Endothelial cell (in vitro differentiated cells): ENCODE results near the gene SLC17A4. TPM values are rescaled to one million over a fixed set of nuclear protein-coding genes. Genes with fewer than 3 reads are reported as not detected.

Source experiments
- DNase-seq: peaks from one replicate; pipeline ENCODE4 v3.0.0; 2021; ENCODE audit warnings: low spot score
- H3K27ac Mint-ChIP-seq: one replicate; pipeline ENCODE4 v1.8.0; 2021; ENCODE audit warnings: mixed read lengths, inconsistent platforms; ENCODE audit not compliant: unreplicated experiment
- H3K27me3 Mint-ChIP-seq: one replicate; pipeline ENCODE4 v1.8.0; 2021; ENCODE audit warnings: mild to moderate bottlenecking, moderate library complexity, mixed read lengths, inconsistent platforms; ENCODE audit not compliant: unreplicated experiment
- H3K36me3 Mint-ChIP-seq: one replicate; pipeline ENCODE4 v1.8.0; 2021; ENCODE audit warnings: mild to moderate bottlenecking, low read depth, mixed read lengths, inconsistent platforms; ENCODE audit not compliant: unreplicated experiment
- H3K4me1 Mint-ChIP-seq: one replicate; pipeline ENCODE4 v1.8.0; 2021; ENCODE audit warnings: mild to moderate bottlenecking, mixed read lengths, inconsistent platforms; ENCODE audit not compliant: unreplicated experiment
- H3K4me3 Mint-ChIP-seq: one replicate; pipeline ENCODE4 v1.8.0; 2021; ENCODE audit warnings: mild to moderate bottlenecking, mixed read lengths, inconsistent platforms; ENCODE audit not compliant: unreplicated experiment
- H3K9me3 Mint-ChIP-seq: one replicate; pipeline ENCODE4 v1.8.0; 2021; ENCODE audit warnings: mixed read lengths, inconsistent platforms; ENCODE audit not compliant: unreplicated experiment
- total RNA-seq: library from RNA; stranded (reverse); fragmentation: NEBNext Ultra II Directional; extraction: Animal tissue kit (Norgen Biotek cat#: 25700); gene quantifications from one replicate; pipeline ENCODE4 v1.2.1, GENCODE V29; 2021; ENCODE audit not compliant: unreplicated experiment
- TF ChIP-seq, protein P1 (sequence below): fragments of 200-600 bp; sonication (generic); IDR thresholded peaks from one replicate; pipeline ENCODE4 v1.5.0; 2021; ENCODE audit warnings: antibody characterized with exemption; ENCODE audit not compliant: unreplicated experiment

Gene SLC17A4
- total RNA-seq, 1 donor from 2014 or later: not detected

DNA sequence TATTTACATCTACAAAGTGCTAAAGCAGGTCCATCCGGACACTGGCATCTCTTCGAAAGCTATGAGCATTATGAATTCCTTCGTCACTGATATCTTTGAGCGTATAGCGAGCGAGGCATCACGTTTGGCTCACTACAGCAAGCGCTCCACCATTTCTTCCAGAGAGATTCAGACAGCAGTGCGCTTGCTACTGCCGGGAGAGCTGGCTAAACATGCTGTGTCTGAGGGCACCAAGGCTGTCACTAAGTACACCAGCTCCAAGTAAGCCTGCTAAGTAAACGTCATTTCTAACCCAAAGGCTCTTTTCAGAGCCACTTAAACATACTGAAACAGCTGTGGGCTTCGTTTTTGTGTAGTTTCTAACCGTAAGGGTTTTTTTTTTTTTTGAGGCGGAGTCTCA, 27.5 kb upstream of the SLC17A4 start:
- Mint-ChIP-seq H3K4me3 (no peak overlapping the region), H3K36me3 (no peaks in the 10 kb centered on the region), H3K4me1 (no peaks in the 10 kb centered on the region), H3K9me3 (no peaks in the 10 kb centered on the region), H3K27ac (no peak overlapping the region), H3K27me3 (peaks cover 1% of the 10 kb centered on the region)
- TF ChIP-seq, protein P1, sequence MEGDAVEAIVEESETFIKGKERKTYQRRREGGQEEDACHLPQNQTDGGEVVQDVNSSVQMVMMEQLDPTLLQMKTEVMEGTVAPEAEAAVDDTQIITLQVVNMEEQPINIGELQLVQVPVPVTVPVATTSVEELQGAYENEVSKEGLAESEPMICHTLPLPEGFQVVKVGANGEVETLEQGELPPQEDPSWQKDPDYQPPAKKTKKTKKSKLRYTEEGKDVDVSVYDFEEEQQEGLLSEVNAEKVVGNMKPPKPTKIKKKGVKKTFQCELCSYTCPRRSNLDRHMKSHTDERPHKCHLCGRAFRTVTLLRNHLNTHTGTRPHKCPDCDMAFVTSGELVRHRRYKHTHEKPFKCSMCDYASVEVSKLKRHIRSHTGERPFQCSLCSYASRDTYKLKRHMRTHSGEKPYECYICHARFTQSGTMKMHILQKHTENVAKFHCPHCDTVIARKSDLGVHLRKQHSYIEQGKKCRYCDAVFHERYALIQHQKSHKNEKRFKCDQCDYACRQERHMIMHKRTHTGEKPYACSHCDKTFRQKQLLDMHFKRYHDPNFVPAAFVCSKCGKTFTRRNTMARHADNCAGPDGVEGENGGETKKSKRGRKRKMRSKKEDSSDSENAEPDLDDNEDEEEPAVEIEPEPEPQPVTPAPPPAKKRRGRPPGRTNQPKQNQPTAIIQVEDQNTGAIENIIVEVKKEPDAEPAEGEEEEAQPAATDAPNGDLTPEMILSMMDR: no peak
- no peak for DNase-seq

DNA sequence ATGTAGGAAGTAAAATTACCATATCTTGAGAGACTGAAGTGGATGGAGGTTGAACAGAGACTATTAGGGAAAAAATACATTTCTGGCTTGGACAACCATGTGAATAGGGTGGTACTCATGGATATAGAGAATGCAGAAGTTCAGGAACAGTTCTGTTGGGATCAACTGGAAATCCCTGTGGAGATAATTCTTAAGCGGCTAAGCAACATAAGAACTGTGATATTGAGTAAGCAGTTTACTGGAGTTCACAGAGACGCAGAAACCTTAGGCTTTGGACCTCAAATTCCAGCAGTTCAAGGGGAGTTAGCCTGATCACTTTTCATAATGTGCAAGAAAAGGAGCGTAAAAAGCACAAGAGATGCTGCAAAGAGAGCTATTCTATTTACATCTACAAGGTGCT, 23.6 kb upstream of the SLC17A4 start:
- Mint-ChIP-seq H3K27me3 (peaks cover 1% of the 10 kb centered on the region), H3K9me3 (no peaks in the 10 kb centered on the region), H3K27ac (no peak overlapping the region), H3K4me3 (no peak overlapping the region), H3K4me1 (no peaks in the 10 kb centered on the region), H3K36me3 (no peaks in the 10 kb centered on the region)
- TF ChIP-seq, protein P1: no peak
- no peak for DNase-seq

DNA sequence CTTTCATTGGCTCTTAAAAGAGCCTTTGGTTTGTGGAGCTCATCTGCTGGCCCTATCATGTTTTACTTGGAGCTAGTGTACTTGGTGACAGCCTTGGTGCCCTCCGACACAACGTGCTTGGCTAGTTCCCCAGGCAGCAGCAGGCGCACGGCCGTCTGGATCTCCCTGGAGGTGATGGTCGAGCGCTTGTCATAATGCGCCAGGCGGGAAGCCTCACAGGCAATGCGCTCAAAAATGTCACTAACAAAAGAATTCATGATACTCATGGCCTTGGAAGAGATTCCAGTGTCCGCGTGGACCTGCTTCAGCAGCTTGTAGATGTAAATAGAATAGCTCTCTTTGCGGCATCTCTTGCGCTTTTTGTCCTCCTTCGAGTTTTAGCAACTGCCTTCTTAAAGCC, 22.8 kb upstream of the SLC17A4 start:
- Mint-ChIP-seq H3K27ac (no peak overlapping the region), H3K4me1 (no peaks in the 10 kb centered on the region), H3K4me3 (no peak overlapping the region), H3K36me3 (peaks cover 3% of the 10 kb centered on the region), H3K9me3 (no peaks in the 10 kb centered on the region), H3K27me3 (peaks cover 1% of the 10 kb centered on the region)
- no peak for DNase-seq
- TF ChIP-seq, protein P1: no peak

DNA sequence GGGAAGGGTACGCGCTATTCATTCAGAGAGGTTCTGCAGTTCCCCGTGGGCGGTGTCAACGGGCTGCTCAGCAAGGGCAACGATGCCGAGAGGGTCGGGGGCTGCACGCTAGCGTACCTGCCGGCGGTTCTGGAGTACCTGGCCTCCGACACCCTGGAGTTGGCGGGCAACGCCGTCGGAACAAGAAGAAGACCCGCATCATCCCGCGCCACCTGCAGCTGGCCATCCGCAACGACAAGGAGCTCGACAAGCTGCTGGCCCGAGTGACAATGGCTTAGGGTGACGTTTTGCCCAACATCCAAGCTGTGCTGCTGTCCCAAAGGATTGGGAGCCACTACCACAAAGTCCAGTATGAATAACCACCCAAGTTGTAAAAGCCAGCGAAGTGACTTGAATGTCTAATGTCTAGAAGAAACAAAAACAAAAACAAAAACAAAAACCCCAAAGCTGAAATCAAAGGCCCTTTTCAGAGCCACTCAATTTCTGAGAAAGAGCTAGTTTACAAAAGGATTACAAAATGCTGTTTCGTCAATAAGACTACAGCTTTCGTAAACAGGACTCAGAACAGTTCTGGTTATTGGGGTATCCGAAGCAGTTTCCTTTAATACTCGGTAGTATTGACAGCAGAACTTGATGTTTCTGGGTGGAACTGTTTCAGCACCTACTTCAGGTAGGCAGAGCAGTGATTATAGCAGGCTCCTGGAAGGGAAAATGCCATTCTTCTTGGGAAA, 21.9 kb upstream of the SLC17A4 start:
- H3K4me3 Mint-ChIP-seq: no peak overlapping the region
- H3K9me3 Mint-ChIP-seq: no peaks in the 10 kb centered on the region
- H3K27me3 Mint-ChIP-seq: peaks cover 1% of the 10 kb centered on the region
- peaks cover 3% of the 10 kb centered on the region for H3K36me3 Mint-ChIP-seq
- H3K27ac Mint-ChIP-seq: no peak overlapping the region
- no peaks in the 10 kb centered on the region for H3K4me1 Mint-ChIP-seq
- no peak for DNase-seq
- TF ChIP-seq, protein P1: no peak

DNA sequence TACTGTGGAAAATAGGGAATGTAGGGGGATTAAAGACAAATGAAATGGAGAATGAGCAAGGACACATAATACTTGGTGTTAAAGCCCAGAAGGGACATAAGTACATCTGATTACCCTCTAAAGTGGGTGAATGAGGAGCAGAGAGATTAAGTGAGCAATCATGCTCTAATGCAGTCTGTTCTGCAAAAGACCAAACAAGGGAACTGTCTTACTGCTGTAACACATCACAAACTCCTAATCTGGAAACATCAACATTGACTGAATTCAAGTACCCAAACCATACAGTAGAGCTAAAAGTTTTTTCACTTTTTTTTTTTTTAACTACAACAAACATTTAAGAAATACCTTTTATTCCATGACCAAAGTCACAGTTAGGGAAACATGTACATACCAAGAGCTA, 19.3 kb upstream of the SLC17A4 start:
- H3K27ac Mint-ChIP-seq: no peak overlapping the region
- H3K4me1 Mint-ChIP-seq: no peaks in the 10 kb centered on the region
- no peak for DNase-seq
- TF ChIP-seq, protein P1: no peak
- H3K36me3 Mint-ChIP-seq: peaks cover 3% of the 10 kb centered on the region
- H3K4me3 Mint-ChIP-seq: no peak overlapping the region
- H3K27me3 Mint-ChIP-seq: peaks cover 1% of the 10 kb centered on the region
- no peaks in the 10 kb centered on the region for H3K9me3 Mint-ChIP-seq
